Measurements from ENCODE around the gene WWC2.

The WWC2 gene

GRCh38 chr4:183220236-183220635 is 121.2 kb downstream of the WWC2 start:
- TF ChIP-seq EZH2phosphoT487 (IDR thresholded peaks at IDR 0.05; ENCODE audit: borderline replicate concordance), result no peak
- no peak for TF ChIP-seq CTCF (conservative IDR thresholded peaks at IDR 0.05; ENCODE audit: low read length)
- Histone ChIP-seq H3K79me2 (ENCODE audit: insufficient read depth, low read length) (no peaks in the 10 kb centered on the region), H2AFZ (ENCODE audit: low read length) (no peak overlapping the region), H3K9me3 (ENCODE audit: insufficient read depth, low read depth, low read length) (no peaks in the 10 kb centered on the region), H3K9me2 (replicated peaks; ENCODE audit: low read depth, low read length) (no peaks in the 10 kb centered on the region), H3F3A (ENCODE audit: low read depth) (no peaks in the 10 kb centered on the region), H3K4me1 (ENCODE audit: insufficient read depth, low read length, poor library complexity, severe bottlenecking) (no peaks in the 10 kb centered on the region), H3K9ac (ENCODE audit: low read depth, low read length, poor library complexity, severe bottlenecking) (no peak overlapping the region), H4K20me1 (ENCODE audit: insufficient read depth, low read length, poor library complexity, severe bottlenecking) (no peaks in the 10 kb centered on the region), H3K4me2 (ENCODE audit: low read depth, low read length, poor library complexity, severe bottlenecking) (no peak overlapping the region), H3K4me3 (ENCODE audit: low read length, poor library complexity, severe bottlenecking) (no peak overlapping the region), H3K27me3 (ENCODE audit: insufficient read depth, low read length, poor library complexity, severe bottlenecking) (no peaks in the 10 kb centered on the region), H3K36me3 (ENCODE audit: insufficient read depth, low read length) (no peaks in the 10 kb centered on the region)

GRCh38 chr4:183223053-183223452 is 124.0 kb downstream of the WWC2 start:
- H3K27me3 ChIP-seq (ENCODE audit: insufficient read depth, low read length, poor library complexity, severe bottlenecking), result no peaks in the 10 kb centered on the region
- H3F3A ChIP-seq (ENCODE audit: low read depth), result no peaks in the 10 kb centered on the region

GRCh38 chr4:183229397-183229796 is 130.3 kb downstream of the WWC2 start:
- Histone ChIP-seq H3K79me2 (ENCODE audit: insufficient read depth, low read length) (no peaks in the 10 kb centered on the region), H3K4me2 (ENCODE audit: low read depth, low read length, poor library complexity, severe bottlenecking) (no peak overlapping the region), H3K4me1 (ENCODE audit: insufficient read depth, low read length, poor library complexity, severe bottlenecking) (no peaks in the 10 kb centered on the region), H3K9me2 (replicated peaks; ENCODE audit: low read depth, low read length) (no peaks in the 10 kb centered on the region), H3K9ac (ENCODE audit: low read depth, low read length, poor library complexity, severe bottlenecking) (no peak overlapping the region), H3K4me3 (ENCODE audit: low read length, poor library complexity, severe bottlenecking) (no peak overlapping the region), H4K20me1 (ENCODE audit: insufficient read depth, low read length, poor library complexity, severe bottlenecking) (no peaks in the 10 kb centered on the region), H3K9me3 (ENCODE audit: insufficient read depth, low read depth, low read length) (no peaks in the 10 kb centered on the region), H3K27me3 (ENCODE audit: insufficient read depth, low read length, poor library complexity, severe bottlenecking) (no peaks in the 10 kb centered on the region), H2AFZ (ENCODE audit: low read length) (no peak overlapping the region), H3F3A (ENCODE audit: low read depth) (no peaks in the 10 kb centered on the region), H3K36me3 (ENCODE audit: insufficient read depth, low read length) (no peaks in the 10 kb centered on the region)
- no peak for TF ChIP-seq CTCF (conservative IDR thresholded peaks at IDR 0.05; ENCODE audit: low read length)
- TF ChIP-seq EZH2phosphoT487 (IDR thresholded peaks at IDR 0.05; ENCODE audit: borderline replicate concordance), result no peak

More at GRCh38 chr4:183223053-183223452, 124.0 kb downstream of the WWC2 start:
- no peak overlapping the region for H2AFZ ChIP-seq (ENCODE audit: low read length)
- H3K79me2 ChIP-seq (ENCODE audit: insufficient read depth, low read length), result no peaks in the 10 kb centered on the region
- no peak overlapping the region for H3K4me2 ChIP-seq (ENCODE audit: low read depth, low read length, poor library complexity, severe bottlenecking)
- H3K4me1 ChIP-seq (ENCODE audit: insufficient read depth, low read length, poor library complexity, severe bottlenecking), result no peaks in the 10 kb centered on the region
- TF ChIP-seq EZH2phosphoT487 (IDR thresholded peaks at IDR 0.05; ENCODE audit: borderline replicate concordance) (no peak), CTCF (conservative IDR thresholded peaks at IDR 0.05; ENCODE audit: low read length) (no peak)
- no peaks in the 10 kb centered on the region for H3K36me3 ChIP-seq (ENCODE audit: insufficient read depth, low read length)
- no peak overlapping the region for H3K4me3 ChIP-seq (ENCODE audit: low read length, poor library complexity, severe bottlenecking)
- no peaks in the 10 kb centered on the region for H4K20me1 ChIP-seq (ENCODE audit: insufficient read depth, low read length, poor library complexity, severe bottlenecking)
- no peak overlapping the region for H3K9ac ChIP-seq (ENCODE audit: low read depth, low read length, poor library complexity, severe bottlenecking)
- no peaks in the 10 kb centered on the region for H3K9me2 ChIP-seq (replicated peaks; ENCODE audit: low read depth, low read length)
- H3K9me3 ChIP-seq (ENCODE audit: insufficient read depth, low read depth, low read length), result no peaks in the 10 kb centered on the region

Measured in Loucy (cell line).